ENCODE results near the gene TENM3.

GRCh38 chr4:182427554-182427953 is 184.4 kb downstream of the TENM3 start:
- TF ChIP-seq CTCF (IDR thresholded peaks at IDR 0.05) (no peak), POLR2A (IDR thresholded peaks at IDR 0.05) (no peak)

All from lower leg skin (tissue), 3 donors.